ENCODE data around the gene TLR9.

Gene TLR9

GRCh38 chr3:52231502-52232278 lies 6.2 kb upstream of the TLR9 start:
- TF ChIP-seq GATA1 (IDR thresholded peaks at IDR 0.05; ENCODE audit: low read depth, low read length) (no peak), POLR2A (IDR thresholded peaks at IDR 0.05; ENCODE audit: low read length) (no peak)
- DNase-seq, result peak; percentile 79 to 91

GRCh38 chr3:52230889-52231499 lies 5.5 kb upstream of the TLR9 start:
- no peak for DNase-seq
- TF ChIP-seq POLR2A (IDR thresholded peaks at IDR 0.05; ENCODE audit: low read length) (no peak), GATA1 (IDR thresholded peaks at IDR 0.05; ENCODE audit: low read depth, low read length) (no peak)

GRCh38 chr3:52230461-52230860 lies 5.0 kb upstream of the TLR9 start:
- DNase-seq, result no peak
- no peak for TF ChIP-seq GATA1 (IDR thresholded peaks at IDR 0.05; ENCODE audit: low read depth, low read length)
- TF ChIP-seq POLR2A (IDR thresholded peaks at IDR 0.05; ENCODE audit: low read length), result no peak

GRCh38 chr3:52229656-52230055 lies 4.2 kb upstream of the TLR9 start:
- TF ChIP-seq GATA1 (IDR thresholded peaks at IDR 0.05; ENCODE audit: low read depth, low read length), result no peak
- no peak for TF ChIP-seq POLR2A (IDR thresholded peaks at IDR 0.05; ENCODE audit: low read length)

GRCh38 chr3:52228751-52229291 lies 3.4 kb upstream of the TLR9 start:
- DNase-seq, result no peak
- TF ChIP-seq POLR2A (IDR thresholded peaks at IDR 0.05; ENCODE audit: low read length), result no peak
- no peak for TF ChIP-seq GATA1 (IDR thresholded peaks at IDR 0.05; ENCODE audit: low read depth, low read length)

More at GRCh38 chr3:52229656-52230055, 4.2 kb upstream of the TLR9 start:
- DNase-seq, result no peak

DNA sequence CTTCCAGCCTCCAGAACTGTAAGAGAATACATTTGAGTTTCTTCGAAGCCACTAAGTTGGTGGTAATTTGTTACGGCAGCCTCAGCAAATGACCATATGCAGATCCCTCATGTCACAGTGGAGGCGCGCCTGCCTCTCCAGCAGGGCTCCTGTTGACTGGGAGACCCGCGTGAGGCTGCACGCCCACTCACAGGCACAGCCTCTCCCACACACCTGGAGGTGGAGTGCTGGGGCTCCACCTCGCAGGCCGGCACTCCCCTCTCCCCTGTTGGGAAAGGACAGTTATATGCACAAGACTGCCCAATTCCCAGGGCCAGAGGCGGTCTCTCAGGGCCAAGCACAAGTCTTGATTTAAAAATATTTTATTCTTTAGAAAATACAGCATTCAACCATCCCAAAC lies 2.8 kb upstream of the TLR9 start:
- TF ChIP-seq GATA1 (IDR thresholded peaks at IDR 0.05; ENCODE audit: low read depth, low read length) (no peak), POLR2A (IDR thresholded peaks at IDR 0.05; ENCODE audit: low read length) (no peak)
- DNase-seq, result no peak

DNA sequence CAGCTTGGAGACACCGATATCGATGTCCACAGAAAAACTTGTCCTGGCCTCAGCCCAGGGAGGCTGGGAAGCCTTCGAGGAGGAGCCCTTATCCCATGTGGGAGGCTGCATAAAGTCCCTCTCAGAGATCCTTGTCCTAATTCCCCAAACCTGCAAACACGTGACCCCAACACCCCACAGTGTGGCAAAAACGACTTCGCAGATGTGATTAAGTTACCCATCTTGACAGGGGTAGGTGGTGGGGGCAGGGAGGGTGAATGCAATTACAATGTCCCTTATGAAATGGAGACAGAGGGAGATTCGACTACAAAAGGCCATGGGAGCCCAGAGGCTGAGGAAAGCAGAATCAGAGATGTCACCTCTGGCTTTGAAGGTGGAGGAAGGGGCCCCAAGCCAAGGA lies 2.3 kb upstream of the TLR9 start:
- DNase-seq, result no peak
- TF ChIP-seq POLR2A (IDR thresholded peaks at IDR 0.05; ENCODE audit: low read length), result no peak
- TF ChIP-seq GATA1 (IDR thresholded peaks at IDR 0.05; ENCODE audit: low read depth, low read length), result no peak

DNA sequence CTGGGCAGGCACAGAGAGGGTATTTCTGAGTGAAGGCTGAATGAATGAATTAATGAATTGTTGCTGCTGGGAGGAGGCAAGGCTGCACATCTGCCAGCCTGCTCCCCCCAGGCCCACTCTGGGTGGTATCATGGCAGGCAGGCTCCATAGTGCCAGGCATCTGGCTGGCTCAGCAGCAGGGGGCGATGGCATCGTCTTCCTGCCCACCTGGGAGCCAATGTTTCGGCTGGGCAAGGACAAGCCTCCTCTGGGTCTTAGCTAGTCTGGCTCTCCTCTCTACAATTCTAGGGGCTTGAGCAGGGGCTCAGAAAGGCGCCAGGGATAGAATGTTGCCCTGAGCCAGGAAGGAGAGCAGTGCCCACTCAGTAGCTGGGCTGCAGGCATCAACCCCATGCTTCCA lies 1.7 kb upstream of the TLR9 start:
- DNase-seq, result no peak
- no peak for TF ChIP-seq GATA1 (IDR thresholded peaks at IDR 0.05; ENCODE audit: low read depth, low read length)

- TF ChIP-seq GATA1 (IDR thresholded peaks at IDR 0.05; ENCODE audit: low read depth, low read length) (no peak), POLR2A (IDR thresholded peaks at IDR 0.05; ENCODE audit: low read length) (no peak)
These were observed 878 bp upstream of the TLR9 start for GRCh38 chr3:52226229-52226817.

GRCh38 chr3:52223449-52224408 lies 1.7 kb downstream of the TLR9 start:
- DNase-seq, result no peak

More at GRCh38 chr3:52226229-52226817, 878 bp upstream of the TLR9 start:
- no peak for DNase-seq

DNA sequence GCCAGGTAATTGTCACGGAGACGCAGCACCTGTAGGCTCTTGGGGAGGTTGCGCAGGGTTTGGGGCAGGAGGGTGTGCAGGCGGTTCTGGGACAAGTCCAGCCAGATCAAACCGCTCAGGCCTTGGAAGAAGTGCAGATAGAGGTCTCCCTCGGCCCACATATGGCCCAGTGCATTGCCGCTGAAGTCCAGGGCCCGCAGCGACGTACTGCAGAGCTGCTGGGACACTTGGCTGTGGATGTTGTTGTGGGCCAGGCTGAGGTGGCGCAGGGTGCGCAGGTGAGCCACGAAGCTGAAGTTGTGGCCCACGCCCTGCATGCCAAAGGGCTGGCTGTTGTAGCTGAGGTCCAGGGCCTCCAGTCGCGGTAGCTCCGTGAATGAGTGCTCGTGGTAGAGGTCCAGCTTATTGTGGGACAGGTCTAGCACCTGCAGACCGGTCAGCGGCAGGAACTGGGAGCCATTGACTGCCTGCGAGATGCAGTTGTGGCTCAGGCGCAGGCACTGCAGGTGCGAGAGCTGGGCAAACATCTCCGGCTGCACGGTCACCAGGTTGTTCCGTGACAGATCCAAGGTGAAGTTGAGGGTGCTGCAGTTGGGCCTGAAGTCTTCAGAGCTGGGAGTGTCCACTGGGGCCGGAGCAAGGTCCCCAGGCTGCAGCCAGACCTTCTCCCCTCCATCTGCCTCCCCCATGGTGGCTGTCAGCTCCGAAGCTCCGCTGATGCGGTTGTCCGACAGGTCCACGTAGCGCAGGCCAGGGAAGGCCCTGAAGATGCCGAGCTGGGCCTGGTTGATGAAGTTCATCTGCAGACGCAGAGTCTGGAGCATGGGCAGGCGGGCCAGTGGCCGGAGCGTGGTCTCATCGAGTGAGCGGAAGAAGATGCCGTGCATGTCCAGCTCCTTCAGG lies 2.9 kb downstream of the TLR9 start:
- TF ChIP-seq GATA1 (IDR thresholded peaks at IDR 0.05; ENCODE audit: low read depth, low read length) (no peak), POLR2A (IDR thresholded peaks at IDR 0.05; ENCODE audit: low read length) (no peak)
- DNase-seq, result no peak

More at GRCh38 chr3:52223449-52224408, 1.7 kb downstream of the TLR9 start:
- TF ChIP-seq GATA1 (IDR thresholded peaks at IDR 0.05; ENCODE audit: low read depth, low read length), result no peak
- TF ChIP-seq POLR2A (IDR thresholded peaks at IDR 0.05; ENCODE audit: low read length), result no peak

- no peak for DNase-seq
- TF ChIP-seq POLR2A (IDR thresholded peaks at IDR 0.05; ENCODE audit: low read length) (no peak), GATA1 (IDR thresholded peaks at IDR 0.05; ENCODE audit: low read depth, low read length) (no peak)
These were observed 3.7 kb downstream of the TLR9 start for GRCh38 chr3:52221563-52222318.

All from erythroblast (primary cell).